ENCODE results near the gene KIAA1755. TPM values are rescaled to one million over a fixed set of nuclear protein-coding genes. Genes with fewer than 3 reads are reported as not detected.

The KIAA1755 gene
- total RNA-seq, 6 experiments from 2014 or later, result 0.06 to 2.7 (median 1.5) TPM

- H3K4me3 ChIP-seq, result no peak overlapping the region
- H3K4me1 ChIP-seq, result no peaks in the 10 kb centered on the region
- TF ChIP-seq CTCF (IDR thresholded peaks at IDR 0.05), result no peak
- TF ChIP-seq POLR2A (IDR thresholded peaks at IDR 0.05), result no peak
- H3K9me3 ChIP-seq, result no peaks in the 10 kb centered on the region
- intact Hi-C loops (cut with DNase I), result loop anchor here in 1 of 2 donors (5.0 kb wide), 1 partner anchor 39 kb away; no protein-coding TSS in a partner anchor
- no peak overlapping the region for H3K27ac ChIP-seq
- no peak for ATAC-seq
- H3K36me3 ChIP-seq, result no peaks in the 10 kb centered on the region
- WGBS (ENCODE audit: insufficient coverage, low coverage, low lambda C conversion rate, missing lambda C conversion rate), result 66% methylated on average over 4 of the region's 4 CpGs
- no peaks in the 10 kb centered on the region for H3K27me3 ChIP-seq
- DNase-seq, result no peak
Observed at GRCh38 chr20:38178581-38178980, 82.0 kb downstream of the KIAA1755 start.

- Histone ChIP-seq H3K27ac (no peak overlapping the region), H3K4me1 (no peaks in the 10 kb centered on the region), H3K9me3 (no peaks in the 10 kb centered on the region), H3K4me3 (no peak overlapping the region), H3K36me3 (no peaks in the 10 kb centered on the region), H3K27me3 (no peaks in the 10 kb centered on the region)
- DNase-seq, result no peak
- no peak for TF ChIP-seq POLR2A (IDR thresholded peaks at IDR 0.05)
- TF ChIP-seq CTCF (IDR thresholded peaks at IDR 0.05), result no peak
- 82% methylated on average over 8 of the region's 8 CpGs for WGBS (ENCODE audit: insufficient coverage, low coverage, low lambda C conversion rate, missing lambda C conversion rate)
- intact Hi-C loops (cut with DNase I), result loop anchor here in 1 of 2 donors (5.0 kb wide), 1 partner anchor 39 kb away; no protein-coding TSS in a partner anchor
- ATAC-seq, result no peak
Observed at GRCh38 chr20:38178065-38178491, 82.5 kb downstream of the KIAA1755 start.

GRCh38 chr20:38177201-38177600, 83.3 kb downstream of the KIAA1755 start:
- H3K27me3 ChIP-seq, result no peaks in the 10 kb centered on the region
- H3K27ac ChIP-seq, result no peak overlapping the region
- H3K4me3 ChIP-seq, result no peak overlapping the region
- H3K9me3 ChIP-seq, result no peaks in the 10 kb centered on the region
- H3K4me1 ChIP-seq, result no peaks in the 10 kb centered on the region
- intact Hi-C loops (cut with DNase I), result loop anchor here in 1 of 2 donors (5.0 kb wide), 1 partner anchor 40 kb away; no protein-coding TSS in a partner anchor
- no peaks in the 10 kb centered on the region for H3K36me3 ChIP-seq
- TF ChIP-seq POLR2A (IDR thresholded peaks at IDR 0.05) (no peak), CTCF (IDR thresholded peaks at IDR 0.05) (no peak)
- DNase-seq (no peak), ATAC-seq (no peak)
- WGBS (ENCODE audit: insufficient coverage, low coverage, low lambda C conversion rate, missing lambda C conversion rate), result 69% methylated on average over 2 of the region's 9 CpGs

- DNase-seq, result no peak
- no peaks in the 10 kb centered on the region for H3K9me3 ChIP-seq
- no peaks in the 10 kb centered on the region for H3K27me3 ChIP-seq
- intact Hi-C loops (cut with DNase I), result loop anchor here in 1 of 2 donors (5.0 kb wide), 1 partner anchor 42 kb away; no protein-coding TSS in a partner anchor
- TF ChIP-seq POLR2A (IDR thresholded peaks at IDR 0.05) (no peak), CTCF (IDR thresholded peaks at IDR 0.05) (no peak)
- no peak for ATAC-seq
- 62% methylated on average over 11 of the region's 16 CpGs for WGBS (ENCODE audit: insufficient coverage, low coverage, low lambda C conversion rate, missing lambda C conversion rate)
- no peak overlapping the region for H3K27ac ChIP-seq
- H3K4me1 ChIP-seq, result no peaks in the 10 kb centered on the region
- H3K4me3 ChIP-seq, result no peak overlapping the region
- H3K36me3 ChIP-seq, result no peaks in the 10 kb centered on the region
Observed at GRCh38 chr20:38175304-38176180, 85.0 kb downstream of the KIAA1755 start.
